PC-3 (cell line): ENCODE results near the gene FBXW2.

Experiments
- CTCF ChIP-seq: fragments of 300-600 bp; sonication (generic); conservative IDR thresholded peaks from 2 replicates; pipeline ENCODE4 v1.5.1; 2017; ENCODE audit warnings: antibody characterized with exemption, low read depth, mild to moderate bottlenecking, low read length
- EZH2 ChIP-seq: fragments of 300-600 bp; sonication (generic); IDR thresholded peaks from one replicate; pipeline ENCODE4 v1.6.1; 2017; ENCODE audit warnings: antibody characterized with exemption, mild to moderate bottlenecking, low read length; ENCODE audit not compliant: unreplicated experiment

- TF ChIP-seq CTCF (no peak), EZH2 (no peak)
Observed at GRCh38 chr9:120726484-120726883, 66.7 kb downstream of the FBXW2 start.
